ENCODE data around the gene MTRF1L. TPM values are rescaled to one million over a fixed set of nuclear protein-coding genes. Genes with fewer than 3 reads are reported as not detected.

The MTRF1L gene
- polyA plus RNA-seq, 1 of the 3 experiments (the other 2 are of a cell fraction), result 7.7 TPM

DNA sequence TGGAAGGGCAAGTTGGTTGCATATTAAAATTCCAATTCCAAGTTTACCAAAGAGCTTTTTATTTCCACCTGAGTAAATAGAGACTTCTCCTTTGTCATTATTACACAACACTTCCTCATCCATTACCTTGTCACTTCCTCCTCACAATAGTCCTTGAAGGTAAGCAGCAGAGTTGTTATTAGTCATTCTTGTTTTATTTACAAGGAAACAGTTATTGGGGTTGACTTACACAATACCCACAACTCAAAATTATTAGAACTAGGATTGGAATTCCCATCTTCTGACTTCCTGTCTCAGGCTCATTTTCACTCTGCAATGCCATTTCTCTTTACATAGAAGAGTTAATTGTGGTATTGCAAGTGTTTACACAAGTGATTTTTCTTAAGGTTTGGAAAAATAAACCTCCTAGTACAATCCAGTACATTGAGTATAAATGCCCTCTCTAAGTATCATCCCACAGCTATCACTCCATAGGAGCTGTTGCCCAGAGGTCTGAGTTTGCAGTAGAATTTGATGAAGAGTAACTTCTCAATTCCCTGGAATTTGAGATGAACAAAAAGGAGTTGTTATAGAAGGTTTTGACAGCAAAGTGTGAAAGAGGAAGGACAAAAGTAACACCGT is 28.9 kb upstream of the MTRF1L start (continued):
- TF ChIP-seq RCOR1 (IDR thresholded peaks at IDR 0.05; ENCODE audit: low read length), result no peak

- Histone ChIP-seq H3K79me2 (ENCODE audit: insufficient read depth) (no peaks in the 10 kb centered on the region), H3K4me1 (ENCODE audit: control insufficient read depth in 1 of 2, insufficient read depth in 2 of 2, low read depth in 1 of 2, low read length in 1 of 2) (no peaks in the 10 kb centered on the region; a peak in 1 of 4 replicates), H3K36me3 (replicated peaks in 1 of 2; ENCODE audit: control insufficient read depth in 1 of 2, insufficient read depth in 2 of 2, low read length in 1 of 2) (no peaks in the 10 kb centered on the region), H2AFZ (ENCODE audit: low read depth) (no peak overlapping the region), H3K9me2 (no peaks in the 10 kb centered on the region), H3K9me3 (no peaks in the 10 kb centered on the region), H3K4me2 (no peak overlapping the region), H3K4me3 (ENCODE audit: low read depth in 2 of 2, low read length in 1 of 2) (no peak overlapping the region), H3K27me3 (ENCODE audit: insufficient read depth) (no peaks in the 10 kb centered on the region), H3F3A (replicated peaks; ENCODE audit: insufficient read depth) (peaks cover 9% of the 10 kb centered on the region), H3K9ac (no peak overlapping the region), H4K20me1 (ENCODE audit: insufficient read depth) (no peaks in the 10 kb centered on the region), H3K27ac (ENCODE audit: low read depth in 2 of 2, low read length in 1 of 2) (no peak overlapping the region)
- CTCF ChIA-PET, result no interaction called here
- DNase-seq, result no peak
- 92% methylated on average over 4 of the region's 4 CpGs for WGBS (ENCODE audit: low lambda C conversion rate)
- TF ChIP-seq RAD21 (IDR thresholded peaks at IDR 0.05; ENCODE audit: low read length) (no peak), CHD2 (IDR thresholded peaks at IDR 0.05; ENCODE audit: low read length, partially characterized antibody) (no peak), GATA2 (CRISPR knock-in tag; IDR thresholded peaks at IDR 0.05) (no peak), JUND (IDR thresholded peaks at IDR 0.05) (no peak), MEF2A (IDR thresholded peaks at IDR 0.05; ENCODE audit: borderline replicate concordance, low read depth) (no peak), USF1 (IDR thresholded peaks at IDR 0.05; ENCODE audit: borderline replicate concordance, low read depth) (no peak), FOSL2 (IDR thresholded peaks at IDR 0.05; ENCODE audit: borderline replicate concordance, low read depth) (no peak), FOXM1 (IDR thresholded peaks at IDR 0.05; ENCODE audit: low read depth) (no peak), GABPA (IDR thresholded peaks at IDR 0.05; ENCODE audit: low read depth) (no peak), CTCF (IDR thresholded peaks at IDR 0.05) (no peak), SIN3A (IDR thresholded peaks at IDR 0.05; ENCODE audit: borderline replicate concordance, low read depth, low read length) (no peak), SMC3 (IDR thresholded peaks at IDR 0.05; ENCODE audit: low read depth, low read length) (no peak), REST (IDR thresholded peaks at IDR 0.05; ENCODE audit: low read depth, low read length) (no peak), TEAD4 (IDR thresholded peaks at IDR 0.05; ENCODE audit: borderline replicate concordance, insufficient read depth) (no peak), RFX5 (IDR thresholded peaks at IDR 0.05; ENCODE audit: low read length) (no peak)
- TF ChIP-seq, protein P1, sequence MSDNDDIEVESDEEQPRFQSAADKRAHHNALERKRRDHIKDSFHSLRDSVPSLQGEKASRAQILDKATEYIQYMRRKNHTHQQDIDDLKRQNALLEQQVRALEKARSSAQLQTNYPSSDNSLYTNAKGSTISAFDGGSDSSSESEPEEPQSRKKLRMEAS (IDR thresholded peaks at IDR 0.05; ENCODE audit: low read depth), result no peak
- POLR2A ChIA-PET, result no interaction called here
Measured at GRCh38 chr6:153028963-153029362, 26.5 kb upstream of the MTRF1L start.

All from SK-N-SH (cell line).